ENCODE results near the gene AOC2. TPM values are rescaled to one million over a fixed set of nuclear protein-coding genes. Genes with fewer than 3 reads are reported as not detected.
A peak's percentile ranks its signal among the peaks of the same experiment; 100 is the strongest.

The AOC2 gene
- total and polyA plus RNA-seq, 2 of the 13 experiments (the other 11 are each of a cell fraction or from before 2014, with no cell fraction given), result 1.2 to 3.3 TPM

DNA sequence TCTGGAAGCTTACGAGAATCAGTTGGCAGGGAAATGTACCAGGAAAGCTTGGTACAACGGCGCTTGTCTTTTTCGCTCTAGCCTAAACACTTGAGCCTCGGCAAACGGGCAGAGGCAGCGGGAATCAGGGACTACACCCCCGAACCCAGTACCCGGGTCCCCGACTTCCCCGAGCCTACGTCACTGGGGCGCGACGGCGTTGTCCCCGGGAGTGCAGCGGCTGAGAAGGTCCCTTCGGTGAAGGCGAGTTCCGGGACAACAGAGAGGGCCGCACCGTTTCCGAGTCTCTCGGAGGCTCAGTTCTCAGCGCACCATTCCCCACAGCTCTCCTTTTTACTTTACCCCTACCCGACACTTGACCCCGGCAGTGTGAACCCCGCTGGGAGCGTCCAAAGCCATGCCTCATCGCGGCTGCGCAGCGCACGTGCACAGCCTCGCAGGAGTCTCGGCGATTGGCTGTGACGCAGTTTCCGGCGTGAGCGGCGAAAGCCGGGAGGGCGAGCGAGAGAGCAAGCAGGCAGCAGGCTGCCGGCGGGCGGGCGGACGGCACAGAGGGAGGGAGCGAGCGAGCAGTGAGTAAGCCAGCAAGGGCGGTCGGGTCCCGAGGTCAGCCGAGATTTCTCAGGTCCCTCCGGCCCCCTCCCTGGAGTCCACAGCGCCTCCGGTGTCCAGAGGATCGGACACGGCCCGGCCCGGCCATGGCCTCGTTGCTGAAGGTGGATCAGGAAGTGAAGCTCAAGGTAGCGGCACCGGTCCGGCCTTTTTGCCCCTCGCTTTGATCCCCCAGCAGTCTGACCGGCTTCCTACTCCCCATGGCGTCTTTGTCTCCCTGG lies 11.2 kb upstream of the AOC2 start, which contains the start of gene PSME3 (continued):
- TF ChIP-seq, protein P1, sequence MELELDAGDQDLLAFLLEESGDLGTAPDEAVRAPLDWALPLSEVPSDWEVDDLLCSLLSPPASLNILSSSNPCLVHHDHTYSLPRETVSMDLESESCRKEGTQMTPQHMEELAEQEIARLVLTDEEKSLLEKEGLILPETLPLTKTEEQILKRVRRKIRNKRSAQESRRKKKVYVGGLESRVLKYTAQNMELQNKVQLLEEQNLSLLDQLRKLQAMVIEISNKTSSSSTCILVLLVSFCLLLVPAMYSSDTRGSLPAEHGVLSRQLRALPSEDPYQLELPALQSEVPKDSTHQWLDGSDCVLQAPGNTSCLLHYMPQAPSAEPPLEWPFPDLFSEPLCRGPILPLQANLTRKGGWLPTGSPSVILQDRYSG (CRISPR knock-in tag; IDR thresholded peaks at IDR 0.05), result peak; percentile 49; the same call in 1 of the 2 replicates
- TF ChIP-seq ZNF546 (CRISPR knock-in tag; conservative IDR thresholded peaks at IDR 0.05), result peak; percentile 81
- no peak for TF ChIP-seq SP1 (IDR thresholded peaks at IDR 0.05)
- peak; percentile 58 for TF ChIP-seq SP1 (CRISPR knock-in tag; IDR thresholded peaks at IDR 0.05)
- TF ChIP-seq ZNF75D (CRISPR knock-in tag; IDR thresholded peaks at IDR 0.05; ENCODE audit: borderline replicate concordance), result no peak
- TF ChIP-seq, protein P2, sequence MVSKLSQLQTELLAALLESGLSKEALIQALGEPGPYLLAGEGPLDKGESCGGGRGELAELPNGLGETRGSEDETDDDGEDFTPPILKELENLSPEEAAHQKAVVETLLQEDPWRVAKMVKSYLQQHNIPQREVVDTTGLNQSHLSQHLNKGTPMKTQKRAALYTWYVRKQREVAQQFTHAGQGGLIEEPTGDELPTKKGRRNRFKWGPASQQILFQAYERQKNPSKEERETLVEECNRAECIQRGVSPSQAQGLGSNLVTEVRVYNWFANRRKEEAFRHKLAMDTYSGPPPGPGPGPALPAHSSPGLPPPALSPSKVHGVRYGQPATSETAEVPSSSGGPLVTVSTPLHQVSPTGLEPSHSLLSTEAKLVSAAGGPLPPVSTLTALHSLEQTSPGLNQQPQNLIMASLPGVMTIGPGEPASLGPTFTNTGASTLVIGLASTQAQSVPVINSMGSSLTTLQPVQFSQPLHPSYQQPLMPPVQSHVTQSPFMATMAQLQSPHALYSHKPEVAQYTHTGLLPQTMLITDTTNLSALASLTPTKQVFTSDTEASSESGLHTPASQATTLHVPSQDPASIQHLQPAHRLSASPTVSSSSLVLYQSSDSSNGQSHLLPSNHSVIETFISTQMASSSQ (IDR thresholded peaks at IDR 0.05; ENCODE audit: low read depth), result no peak
- TF ChIP-seq, protein P2 (CRISPR knock-in tag; IDR thresholded peaks at IDR 0.05; ENCODE audit: borderline replicate concordance), result peak; percentile 84
- TF ChIP-seq, protein P3, sequence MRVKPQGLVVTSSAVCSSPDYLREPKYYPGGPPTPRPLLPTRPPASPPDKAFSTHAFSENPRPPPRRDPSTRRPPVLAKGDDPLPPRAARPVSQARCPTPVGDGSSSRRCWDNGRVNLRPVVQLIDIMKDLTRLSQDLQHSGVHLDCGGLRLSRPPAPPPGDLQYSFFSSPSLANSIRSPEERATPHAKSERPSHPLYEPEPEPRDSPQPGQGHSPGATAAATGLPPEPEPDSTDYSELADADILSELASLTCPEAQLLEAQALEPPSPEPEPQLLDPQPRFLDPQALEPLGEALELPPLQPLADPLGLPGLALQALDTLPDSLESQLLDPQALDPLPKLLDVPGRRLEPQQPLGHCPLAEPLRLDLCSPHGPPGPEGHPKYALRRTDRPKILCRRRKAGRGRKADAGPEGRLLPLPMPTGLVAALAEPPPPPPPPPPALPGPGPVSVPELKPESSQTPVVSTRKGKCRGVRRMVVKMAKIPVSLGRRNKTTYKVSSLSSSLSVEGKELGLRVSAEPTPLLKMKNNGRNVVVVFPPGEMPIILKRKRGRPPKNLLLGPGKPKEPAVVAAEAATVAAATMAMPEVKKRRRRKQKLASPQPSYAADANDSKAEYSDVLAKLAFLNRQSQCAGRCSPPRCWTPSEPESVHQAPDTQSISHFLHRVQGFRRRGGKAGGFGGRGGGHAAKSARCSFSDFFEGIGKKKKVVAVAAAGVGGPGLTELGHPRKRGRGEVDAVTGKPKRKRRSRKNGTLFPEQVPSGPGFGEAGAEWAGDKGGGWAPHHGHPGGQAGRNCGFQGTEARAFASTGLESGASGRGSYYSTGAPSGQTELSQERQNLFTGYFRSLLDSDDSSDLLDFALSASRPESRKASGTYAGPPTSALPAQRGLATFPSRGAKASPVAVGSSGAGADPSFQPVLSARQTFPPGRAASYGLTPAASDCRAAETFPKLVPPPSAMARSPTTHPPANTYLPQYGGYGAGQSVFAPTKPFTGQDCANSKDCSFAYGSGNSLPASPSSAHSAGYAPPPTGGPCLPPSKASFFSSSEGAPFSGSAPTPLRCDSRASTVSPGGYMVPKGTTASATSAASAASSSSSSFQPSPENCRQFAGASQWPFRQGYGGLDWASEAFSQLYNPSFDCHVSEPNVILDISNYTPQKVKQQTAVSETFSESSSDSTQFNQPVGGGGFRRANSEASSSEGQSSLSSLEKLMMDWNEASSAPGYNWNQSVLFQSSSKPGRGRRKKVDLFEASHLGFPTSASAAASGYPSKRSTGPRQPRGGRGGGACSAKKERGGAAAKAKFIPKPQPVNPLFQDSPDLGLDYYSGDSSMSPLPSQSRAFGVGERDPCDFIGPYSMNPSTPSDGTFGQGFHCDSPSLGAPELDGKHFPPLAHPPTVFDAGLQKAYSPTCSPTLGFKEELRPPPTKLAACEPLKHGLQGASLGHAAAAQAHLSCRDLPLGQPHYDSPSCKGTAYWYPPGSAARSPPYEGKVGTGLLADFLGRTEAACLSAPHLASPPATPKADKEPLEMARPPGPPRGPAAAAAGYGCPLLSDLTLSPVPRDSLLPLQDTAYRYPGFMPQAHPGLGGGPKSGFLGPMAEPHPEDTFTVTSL (CRISPR knock-in tag; IDR thresholded peaks at IDR 0.05; ENCODE audit: borderline replicate concordance), result no peak; the same call in 1 of the 2 replicates
- TF ChIP-seq RBFOX2 (IDR thresholded peaks at IDR 0.05; ENCODE audit: low read depth, low read length), result peak; percentile 100
- TF ChIP-seq FIP1L1 (IDR thresholded peaks at IDR 0.05; ENCODE audit: borderline replicate concordance, insufficient read depth, low read depth, low read length), result 0 out of 2 replicates have a peak, but pooled peaks have one; percentile 22
- TF ChIP-seq RFX1 (IDR thresholded peaks at IDR 0.05), result no peak; the same call in 1 of the 2 replicates
- no peak for TF ChIP-seq PCBP2 (optimal IDR thresholded peaks at IDR 0.05; ENCODE audit: low read depth, low read length, poor library complexity, severe bottlenecking)
- TF ChIP-seq ZNF136 (CRISPR knock-in tag; IDR thresholded peaks at IDR 0.05; ENCODE audit: low read depth), result 0 out of 2 replicates have a peak, but pooled peaks have one; percentile 65
- TF ChIP-seq, protein P4, sequence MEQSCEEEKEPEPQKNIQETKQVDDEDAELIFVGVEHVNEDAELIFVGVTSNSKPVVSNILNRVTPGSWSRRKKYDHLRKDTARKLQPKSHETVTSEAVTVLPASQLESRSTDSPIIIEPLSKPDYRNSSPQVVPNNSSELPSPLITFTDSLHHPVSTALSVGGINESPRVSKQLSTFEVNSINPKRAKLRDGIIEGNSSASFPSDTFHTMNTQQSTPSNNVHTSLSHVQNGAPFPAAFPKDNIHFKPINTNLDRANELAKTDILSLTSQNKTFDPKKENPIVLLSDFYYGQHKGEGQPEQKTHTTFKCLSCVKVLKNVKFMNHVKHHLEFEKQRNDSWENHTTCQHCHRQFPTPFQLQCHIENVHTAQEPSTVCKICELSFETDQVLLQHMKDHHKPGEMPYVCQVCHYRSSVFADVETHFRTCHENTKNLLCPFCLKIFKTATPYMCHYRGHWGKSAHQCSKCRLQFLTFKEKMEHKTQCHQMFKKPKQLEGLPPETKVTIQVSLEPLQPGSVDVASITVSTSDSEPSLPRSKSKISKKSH (CRISPR knock-in tag; IDR thresholded peaks at IDR 0.05; ENCODE audit: borderline replicate concordance), result no peak; the same call in 1 of the 2 replicates
- peak; percentile 93 for TF ChIP-seq KDM2A (CRISPR knock-in tag; IDR thresholded peaks at IDR 0.05; ENCODE audit: borderline replicate concordance, low read depth)

Measured in HepG2 (cell line).